HuH-7 (cell line): Measurements from ENCODE around the gene HPS1.

Source experiments
- DNase-seq: peaks from one replicate; pipeline ENCODE4 v3.0.0; 2011; ENCODE audit warnings: low spot score

The HPS1 gene

DNA sequence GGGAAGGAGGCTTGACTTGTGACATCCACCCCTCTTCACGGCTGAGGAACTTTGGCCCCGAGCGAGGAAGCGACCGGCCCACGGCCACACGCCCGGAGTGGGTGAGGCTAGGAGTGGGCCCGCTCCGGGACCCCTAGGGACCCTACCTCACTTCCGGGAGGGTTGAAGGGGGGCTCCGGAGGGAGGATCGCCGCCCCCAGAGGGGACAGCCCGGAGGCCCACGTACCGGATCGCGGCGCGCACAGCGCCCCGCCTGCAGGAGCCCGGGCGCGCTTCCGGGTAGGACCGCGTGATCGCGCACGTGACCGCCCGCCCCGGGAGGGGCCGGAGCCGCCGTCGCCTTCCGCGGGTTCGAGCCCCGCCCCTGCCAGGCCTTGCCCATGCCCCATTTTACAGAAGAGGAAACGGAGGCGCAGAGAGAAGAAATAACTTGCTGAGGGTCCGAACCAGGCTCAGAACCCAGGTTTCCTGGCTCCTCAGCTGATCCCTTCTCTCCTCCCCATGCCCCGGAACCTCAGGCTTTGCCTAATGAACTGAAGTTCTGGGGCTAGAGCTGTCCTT lies at the start of gene HPS1:
Gene HPS1, minus strand, starts transcription at position 275 of the 561 bp plus-strand sequence. CDS start 3,695 bp downstream, outside the sequence.
- peak; percentile 77 for DNase-seq

DNA sequence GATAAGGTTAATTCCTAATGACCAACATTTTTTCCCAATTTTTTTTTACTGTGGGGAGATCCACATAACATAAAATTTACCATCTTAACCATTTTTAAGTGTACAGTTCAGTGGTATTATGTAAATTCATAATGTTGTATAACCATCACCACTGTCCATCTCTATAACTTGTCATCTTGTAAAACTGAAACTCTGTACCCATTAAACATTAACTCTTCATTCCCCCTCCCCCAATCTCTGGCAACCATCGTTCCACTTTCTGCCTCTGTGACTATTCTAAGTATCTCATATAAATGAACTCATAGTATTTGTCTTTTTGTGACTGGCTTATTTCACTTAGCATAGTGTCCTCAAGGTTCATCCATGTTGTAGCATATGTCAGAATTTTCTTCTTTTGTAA lies 46.0 kb upstream of the HPS1 start:
- DNase-seq, result no peak

DNA sequence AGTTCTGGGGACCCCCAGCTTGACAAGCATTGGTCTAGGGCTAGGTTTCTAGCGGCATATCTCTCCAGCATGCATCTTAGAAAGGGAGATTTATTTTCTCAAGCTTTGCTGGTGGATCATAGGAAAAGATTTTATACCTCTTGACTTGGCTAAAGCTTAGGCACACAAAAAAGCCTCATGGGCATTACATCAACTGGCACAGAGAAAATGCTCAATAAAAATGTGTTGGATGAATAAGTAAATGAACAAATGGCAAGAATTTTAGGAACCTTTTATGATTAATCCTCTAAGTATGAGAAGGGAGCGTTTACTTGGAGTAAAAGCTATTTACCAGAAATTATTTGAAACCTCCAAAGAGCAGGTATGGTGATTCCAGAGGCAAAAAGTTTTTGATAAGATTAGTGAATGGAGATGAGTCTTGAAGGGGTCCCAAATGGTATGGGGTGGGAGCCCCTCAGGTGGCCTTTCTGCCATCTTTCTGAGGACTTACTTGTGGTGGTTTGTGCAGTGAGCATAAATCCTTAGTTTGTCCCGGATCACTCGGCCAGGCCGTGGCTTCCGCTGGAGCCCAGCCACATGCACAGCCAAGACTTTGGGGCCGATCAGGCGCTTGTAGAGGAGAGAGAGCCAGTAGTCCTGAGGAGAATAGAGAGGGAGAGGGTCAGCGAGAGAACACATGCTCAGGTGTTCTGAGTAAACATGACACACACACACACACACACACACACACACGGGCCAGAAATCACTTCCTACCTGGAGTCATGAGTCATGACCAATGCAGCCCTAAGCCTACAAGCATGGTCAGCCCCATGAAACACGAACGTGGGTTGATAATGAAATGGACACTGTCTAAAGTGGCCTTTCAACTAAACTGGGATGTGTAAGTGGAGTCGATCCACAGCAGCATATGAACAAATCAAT lies 43.1 kb upstream of the HPS1 start:
- no peak for DNase-seq

DNA sequence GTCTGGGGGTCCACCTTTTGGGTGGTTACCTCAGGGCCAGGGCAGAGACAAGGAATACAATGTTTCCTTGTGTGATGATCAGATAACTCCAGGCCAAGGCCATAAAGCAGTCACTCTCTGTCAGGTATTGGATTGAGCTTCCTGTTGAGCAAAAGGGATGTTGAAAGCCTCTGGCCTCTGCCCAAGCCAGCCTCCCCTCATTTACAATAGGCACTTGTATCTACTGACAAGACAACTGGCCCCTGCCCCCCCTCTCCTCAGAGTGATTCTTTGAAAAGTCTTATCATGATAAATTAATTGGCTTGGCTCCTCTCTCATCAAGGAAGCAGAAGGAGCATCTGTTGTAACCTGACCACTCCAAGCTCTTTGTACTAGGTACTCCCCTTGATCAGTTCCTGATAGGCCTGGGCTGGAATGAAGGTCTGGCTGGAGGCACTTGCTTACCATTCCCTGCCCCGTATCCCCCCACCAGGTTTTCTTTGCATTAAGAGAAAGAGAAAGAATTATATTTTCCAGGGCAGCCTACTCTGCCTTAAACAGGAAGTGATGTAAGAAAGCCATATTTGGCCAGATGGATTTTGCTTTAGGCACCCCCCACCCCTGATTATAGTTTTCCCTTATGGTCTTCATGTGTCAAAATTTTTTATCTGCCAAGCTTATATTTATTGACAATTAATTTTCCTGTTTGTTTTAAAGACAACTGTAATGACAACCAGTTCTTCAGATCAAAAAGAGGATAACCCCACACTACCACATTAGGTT lies 42.1 kb upstream of the HPS1 start:
- peak; percentile 28 for DNase-seq

DNA sequence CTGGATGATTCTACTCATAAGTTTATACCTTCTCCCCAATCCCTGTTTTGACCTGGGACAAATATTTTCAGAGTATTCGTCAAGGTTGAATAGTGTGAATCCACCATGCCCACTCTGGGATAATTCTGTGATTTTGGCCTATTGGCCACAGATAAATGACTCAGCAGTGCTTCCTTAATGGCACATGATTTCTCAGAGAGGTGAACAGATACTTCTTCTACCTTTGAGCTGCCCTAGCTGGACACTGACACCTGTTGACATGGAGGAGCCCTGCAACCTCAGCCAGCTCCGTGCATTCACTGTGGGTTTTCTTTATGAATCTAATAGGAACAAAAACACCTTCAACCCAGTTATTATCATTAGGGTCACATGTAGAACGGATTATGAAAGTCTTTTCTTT lies 40.9 kb upstream of the HPS1 start:
- DNase-seq, result no peak

DNA sequence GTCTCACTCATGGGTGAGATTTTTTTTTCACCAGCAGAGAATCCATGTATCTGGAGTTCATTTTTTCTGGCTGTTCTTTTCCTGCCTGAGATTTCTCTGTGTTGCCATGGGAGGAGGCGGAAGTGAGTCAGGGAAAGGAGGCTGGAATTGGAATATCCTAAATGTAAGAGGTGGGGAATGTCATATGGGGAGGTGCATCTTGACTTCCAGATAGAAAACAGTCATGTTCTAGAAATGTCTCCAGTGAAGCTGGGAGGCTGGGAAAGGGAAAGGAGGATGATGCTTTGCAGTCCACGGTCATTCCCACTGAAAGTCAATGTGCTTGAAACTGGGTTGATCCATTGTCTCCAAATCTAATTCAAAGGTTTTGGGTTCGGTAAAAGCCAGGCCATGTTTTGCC lies 39.7 kb upstream of the HPS1 start:
- DNase-seq, result no peak

DNA sequence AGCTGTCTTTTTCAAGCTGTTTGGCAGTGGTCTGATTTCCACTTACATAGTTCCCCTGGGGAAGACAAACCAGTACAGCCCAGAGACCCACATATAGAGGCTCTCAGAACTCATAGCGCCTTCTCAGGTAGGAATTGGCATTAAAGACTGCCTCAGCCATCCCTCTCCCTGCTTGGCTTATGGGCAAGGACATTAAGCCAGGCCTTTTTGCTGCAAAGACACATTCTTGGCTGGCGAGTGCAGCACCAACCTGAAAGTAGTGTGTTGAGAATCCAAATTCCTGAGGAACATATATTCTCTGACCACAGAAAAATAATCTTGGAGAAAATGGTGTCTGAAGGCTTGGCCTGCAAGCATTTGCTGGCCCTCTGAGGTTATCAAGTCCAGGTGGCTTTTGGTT lies 39.2 kb upstream of the HPS1 start:
- DNase-seq, result no peak

DNA sequence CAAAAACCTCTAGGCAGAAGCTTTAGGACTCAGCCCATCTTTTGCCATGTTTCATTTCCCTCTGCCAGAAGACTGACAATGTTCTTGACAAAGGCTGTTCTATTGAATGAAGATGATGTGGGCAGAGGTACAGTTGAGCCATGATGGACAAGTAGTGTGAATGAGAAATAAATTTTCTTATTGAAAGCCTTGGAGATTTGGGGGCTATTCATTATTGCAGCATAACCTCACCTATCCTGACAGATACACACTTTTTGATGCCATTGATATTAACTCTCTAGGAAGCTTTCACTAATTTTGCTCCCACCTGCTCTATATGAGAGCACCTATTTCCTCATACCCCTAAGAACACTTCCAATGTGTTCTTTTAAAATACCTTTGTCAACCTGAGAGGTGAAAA lies 36.9 kb upstream of the HPS1 start:
- DNase-seq, result no peak

DNA sequence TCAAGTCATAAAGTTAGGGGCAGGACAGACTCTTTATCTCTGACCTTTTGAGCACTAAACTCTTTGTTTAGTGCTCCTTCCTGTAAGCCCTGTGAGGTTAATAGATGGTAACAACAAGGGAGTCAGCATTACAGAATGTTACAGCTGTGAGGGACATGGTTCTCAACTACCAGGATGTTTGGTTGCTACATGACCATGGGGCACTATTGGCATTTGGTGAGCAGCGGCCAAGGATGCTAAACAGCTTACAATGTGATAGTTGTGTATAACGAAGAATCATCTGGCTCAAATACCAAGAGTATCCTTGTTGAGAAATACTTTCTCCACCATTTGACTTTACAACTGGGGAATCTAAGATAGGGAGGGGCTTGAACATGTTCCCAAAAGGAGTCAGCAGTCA lies 35.4 kb upstream of the HPS1 start:
- no peak for DNase-seq

DNA sequence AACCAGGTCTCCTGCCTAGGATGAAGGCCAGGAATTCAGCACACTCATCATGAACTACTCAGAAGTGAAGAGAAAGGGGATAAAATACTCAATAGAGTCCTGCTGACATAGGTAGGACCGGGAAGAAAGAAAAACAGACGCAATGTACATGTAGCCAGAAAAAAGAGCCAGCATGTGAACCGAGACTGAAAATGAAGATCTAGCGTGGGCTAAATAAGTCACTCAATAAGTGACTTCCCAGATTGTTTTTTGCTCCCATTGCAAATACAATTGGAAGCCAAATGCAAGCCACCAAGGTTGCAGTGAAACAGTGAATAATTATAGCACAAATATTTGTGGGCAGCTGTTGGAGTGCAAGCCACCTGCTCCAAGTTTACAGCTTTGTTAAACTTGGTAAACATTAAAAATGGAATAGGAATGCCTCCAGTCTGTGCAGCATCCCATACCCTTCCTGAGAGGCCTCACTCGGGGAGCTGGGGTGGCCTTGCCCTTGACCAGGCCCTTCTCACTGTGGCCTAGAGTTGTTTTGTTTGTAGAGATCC lies 34.7 kb upstream of the HPS1 start:
- DNase-seq, result no peak

DNA sequence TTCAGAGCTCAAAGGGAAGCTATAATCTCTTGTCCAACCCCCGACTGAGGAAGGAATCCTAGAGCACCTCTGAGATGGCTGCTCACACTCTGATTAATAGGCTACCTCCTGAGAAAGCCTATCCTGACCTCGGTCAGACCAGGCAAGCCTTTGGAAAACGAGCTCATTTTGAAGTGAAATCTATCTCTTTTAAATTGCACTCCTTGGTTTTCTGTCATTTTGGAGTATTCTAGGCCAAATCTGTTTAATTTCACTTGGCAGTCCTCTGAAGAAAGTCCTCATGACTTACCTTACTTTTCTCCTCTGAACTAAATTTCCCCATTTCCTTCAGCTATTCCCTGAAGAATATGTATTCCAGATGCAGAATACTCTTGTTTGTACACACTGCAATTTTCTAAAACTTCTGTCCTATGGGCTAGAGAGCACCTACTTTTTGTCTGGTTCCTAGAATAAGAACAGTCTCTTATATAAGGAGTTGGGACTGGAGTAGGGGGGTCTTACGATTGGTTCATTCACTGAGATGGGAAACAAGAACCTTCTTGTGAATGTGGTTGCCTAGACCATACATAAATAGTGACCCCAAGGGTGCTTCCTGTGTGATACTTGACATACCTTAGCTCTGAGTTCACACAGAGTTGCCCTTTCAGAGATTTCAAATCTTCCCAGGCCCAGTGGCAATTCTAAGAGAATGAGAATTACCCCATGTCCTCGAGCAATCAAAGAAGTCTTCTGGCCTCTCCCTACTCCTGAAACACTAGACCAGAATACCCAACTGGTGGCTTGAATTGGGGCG lies 31.9 kb upstream of the HPS1 start:
- no peak for DNase-seq

DNA sequence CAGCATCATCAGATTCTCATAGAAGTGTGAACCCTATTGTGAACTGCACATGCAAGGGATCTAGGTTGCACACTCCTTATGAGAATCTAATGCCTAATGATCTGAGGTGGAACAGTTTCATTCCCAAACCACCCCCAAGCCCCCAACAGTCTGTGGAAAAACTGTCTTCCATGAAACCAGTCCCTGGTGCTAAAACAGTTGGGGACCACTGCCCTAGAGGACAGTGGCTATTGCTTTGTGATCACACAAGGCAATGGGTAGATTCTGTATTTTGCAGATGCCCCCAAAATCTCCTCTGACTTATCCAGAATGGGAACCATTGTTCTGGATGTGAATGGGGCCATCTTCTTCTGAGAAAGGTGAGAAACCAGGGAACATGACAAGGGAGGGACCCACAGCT lies 31.1 kb upstream of the HPS1 start:
- DNase-seq, result no peak

DNA sequence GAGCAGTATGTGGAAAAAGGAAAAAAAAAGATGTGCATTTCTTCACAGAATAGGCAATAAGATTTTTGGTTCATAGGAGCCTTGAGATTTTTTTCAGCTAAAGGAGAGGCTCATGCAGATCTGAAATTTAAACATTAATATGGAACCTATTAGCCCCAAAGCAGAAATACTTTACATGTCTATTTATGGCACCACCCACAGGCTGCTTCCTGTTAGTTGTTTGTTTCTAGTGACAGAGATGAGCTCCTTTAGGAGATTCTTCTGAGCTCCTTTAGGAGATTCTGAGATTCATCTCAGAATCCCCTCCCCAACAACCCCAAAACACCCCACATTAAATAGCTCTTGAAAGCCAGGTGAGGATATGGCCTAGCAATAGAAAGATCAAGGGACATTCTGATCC lies 27.9 kb upstream of the HPS1 start:
- no peak for DNase-seq

DNA sequence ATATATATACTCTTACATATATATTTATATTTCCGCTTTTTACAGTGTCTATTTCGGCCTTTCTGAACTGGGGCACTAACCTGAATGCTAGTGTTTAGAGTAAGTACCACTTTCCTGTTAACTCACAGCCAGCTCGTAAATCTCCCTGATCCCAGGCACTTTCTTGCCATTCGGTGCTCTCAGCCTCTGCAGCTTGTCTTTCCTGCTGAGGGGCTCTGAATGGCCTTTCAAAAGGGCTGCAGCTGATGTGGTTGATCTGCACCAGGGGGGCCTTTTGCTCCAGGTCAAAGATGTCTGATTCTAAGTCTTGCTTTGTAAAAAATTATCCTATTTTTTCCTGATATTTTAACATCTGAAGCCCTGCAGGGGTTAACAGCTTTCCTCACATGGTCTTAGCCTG lies 25.5 kb upstream of the HPS1 start:
- DNase-seq, result no peak

DNA sequence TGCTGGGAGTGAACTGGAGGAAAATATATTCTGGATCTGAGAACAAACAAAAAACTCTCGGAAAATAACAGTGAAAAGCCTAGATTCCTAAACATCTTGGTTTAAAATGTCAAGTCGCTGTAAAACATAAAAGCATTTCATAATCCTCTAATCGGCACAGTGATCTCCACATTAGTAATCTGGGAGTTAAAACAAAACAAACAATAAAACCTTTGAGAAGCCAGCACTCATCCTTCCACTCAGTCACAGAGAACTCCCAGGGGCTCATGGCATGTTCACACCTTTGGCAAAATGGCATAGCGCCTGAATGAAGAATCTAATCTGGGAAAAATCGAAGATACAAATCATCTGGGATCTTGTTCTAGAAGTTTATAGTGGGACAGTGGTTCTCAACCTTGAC lies 24.1 kb upstream of the HPS1 start:
- no peak for DNase-seq

DNA sequence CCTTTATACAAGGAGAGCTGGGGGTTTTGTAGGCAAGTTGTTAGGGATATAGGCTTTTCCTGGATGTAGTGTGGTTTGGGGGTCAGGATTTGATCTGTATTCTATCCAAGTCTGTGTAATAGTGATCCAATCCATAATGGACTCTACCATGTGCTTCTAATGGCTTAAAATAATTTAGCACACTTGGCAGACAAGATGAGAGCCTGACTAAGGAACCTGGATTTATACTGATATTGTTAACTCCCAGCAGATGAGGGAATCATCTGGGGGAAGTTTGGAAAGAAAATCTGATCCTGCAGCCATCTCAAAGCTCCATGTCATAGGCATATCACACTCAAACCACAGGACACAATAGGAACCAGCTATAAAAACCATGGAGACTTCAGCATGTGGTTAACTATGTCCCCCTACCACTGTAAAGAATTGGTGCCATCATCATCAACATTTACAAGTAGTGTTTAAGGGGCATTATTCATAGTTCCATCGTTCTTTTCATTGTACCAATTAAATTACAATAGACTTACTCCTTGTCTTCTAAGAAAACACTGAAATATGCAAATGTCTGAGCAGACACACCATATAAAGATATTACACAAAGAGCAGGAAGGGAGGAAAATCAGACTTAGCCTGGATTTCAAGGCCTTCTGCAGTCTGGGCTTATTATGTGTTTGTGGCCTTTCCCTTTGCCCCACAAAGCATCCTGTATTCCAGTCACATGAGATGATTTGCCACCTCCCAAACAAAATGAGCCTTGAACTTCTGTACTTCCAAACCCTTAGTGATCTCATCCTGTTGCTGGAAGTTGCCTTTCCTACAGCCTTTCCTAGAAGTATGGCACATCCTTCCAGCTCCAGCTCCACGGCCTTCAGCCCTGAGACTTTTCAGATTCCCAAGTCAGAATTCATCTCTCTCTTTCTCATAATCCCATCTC lies 22.5 kb upstream of the HPS1 start:
- DNase-seq, result no peak

DNA sequence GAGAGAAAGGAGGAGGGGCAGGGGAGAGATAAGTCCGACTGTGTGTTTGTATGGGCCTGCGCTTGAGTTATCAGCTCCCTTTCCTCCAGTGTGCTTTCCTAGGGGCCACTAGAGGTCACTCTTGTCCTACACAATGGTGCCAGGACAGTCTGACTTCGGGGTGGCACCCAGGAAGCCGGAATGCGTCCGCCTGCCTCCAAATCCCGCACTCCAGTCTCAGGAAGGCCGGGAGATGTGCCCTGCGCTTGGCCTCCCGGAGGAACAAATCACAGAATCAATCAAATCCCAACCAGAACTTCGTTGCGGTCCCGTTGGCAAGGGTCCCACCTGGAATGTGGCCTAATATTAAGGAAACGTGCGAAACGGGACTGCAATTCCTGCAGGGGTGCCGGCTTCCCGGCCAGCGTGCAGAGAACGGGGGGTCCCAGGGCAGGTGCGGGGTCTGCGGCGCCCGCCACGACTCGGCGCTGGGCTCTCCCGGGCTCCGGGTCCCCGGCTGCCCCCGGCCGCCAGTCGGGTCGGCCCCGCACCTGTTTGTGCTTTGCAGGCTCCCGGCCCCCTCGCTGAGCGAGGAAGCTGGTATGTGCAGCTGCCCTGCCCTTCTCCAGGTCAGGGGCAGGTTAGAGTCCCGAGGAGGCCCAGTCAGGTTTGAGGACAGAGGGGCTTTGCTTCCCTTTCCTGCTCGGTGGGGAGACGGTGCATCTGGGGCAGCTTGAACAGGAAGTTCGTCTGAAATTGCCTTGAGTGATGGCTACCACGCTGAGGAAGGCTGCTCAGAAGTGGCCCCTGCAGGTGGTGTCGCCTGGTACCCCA lies 21.0 kb upstream of the HPS1 start:
- peak; percentile 75 for DNase-seq

DNA sequence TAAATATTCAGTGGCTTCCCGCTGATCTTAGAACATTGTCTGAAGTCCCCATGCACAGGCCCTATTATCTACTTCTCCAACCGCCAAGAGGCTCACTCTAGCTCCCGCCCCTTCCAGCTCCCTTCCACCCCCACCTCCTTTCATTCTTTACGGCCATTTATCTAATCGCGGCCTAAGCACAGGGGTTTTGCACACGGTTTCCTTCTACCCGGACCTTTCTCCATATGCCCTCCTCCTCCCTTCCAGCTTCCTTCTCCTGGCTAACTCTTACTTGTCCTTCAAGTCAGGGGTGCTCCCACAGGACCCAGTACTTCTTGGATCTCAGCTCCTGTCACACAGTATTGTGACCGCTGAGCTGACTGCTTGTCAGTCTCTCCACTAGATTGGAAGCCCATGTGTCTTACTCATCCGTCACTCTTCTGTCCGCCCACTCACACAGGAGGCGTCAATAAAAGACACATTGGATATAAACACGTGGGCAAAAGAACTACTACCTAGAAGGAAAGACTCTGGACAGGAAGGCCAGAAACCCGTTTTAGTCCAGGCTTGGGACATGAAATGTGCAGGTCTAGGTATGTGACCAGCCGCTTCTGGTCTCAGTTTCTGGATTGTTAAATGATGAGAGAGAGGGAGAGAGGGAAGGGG lies 20.2 kb upstream of the HPS1 start:
- no peak for DNase-seq

DNA sequence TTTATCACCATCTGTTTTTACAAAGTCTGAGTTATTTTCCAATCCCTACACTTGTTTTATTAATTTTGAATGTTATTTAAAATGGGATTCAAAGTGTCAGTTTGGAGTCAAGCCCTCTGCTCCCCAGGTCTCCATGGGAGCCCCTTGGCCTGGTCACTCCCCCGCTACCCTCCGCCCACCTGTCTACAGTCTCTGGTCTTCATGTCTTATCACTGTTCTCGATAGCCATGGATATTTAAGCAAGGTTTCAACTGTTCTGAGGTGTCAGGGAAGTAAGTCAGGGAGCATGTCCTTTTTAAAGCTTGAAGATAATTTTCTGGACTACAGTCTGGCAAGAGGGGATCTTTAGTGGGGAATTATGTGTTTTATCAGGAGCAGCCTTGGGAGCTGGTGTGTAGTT lies 19.1 kb upstream of the HPS1 start:
- DNase-seq, result no peak
